ENCODE data around the gene HDAC8. TPM values are rescaled to one million over a fixed set of nuclear protein-coding genes. Genes with fewer than 3 reads are reported as not detected.

Gene HDAC8
- total RNA-seq, 1 experiment from 2014 or later, result 26.2 TPM

- H3K36me3 Mint-ChIP-seq (ENCODE audit: insufficient read depth, unreplicated experiment), result no peaks in the 10 kb centered on the region
- DNase-seq, result no peak
- Histone ChIP-seq H3K36me3 (ENCODE audit: control insufficient read depth, insufficient read depth, low read length) (no peaks in the 10 kb centered on the region), H3K27me3 (replicated peaks; ENCODE audit: control insufficient read depth, insufficient read depth, low read length) (no peaks in the 10 kb centered on the region), H3K4me3 (ENCODE audit: low read depth, low read length) (no peak overlapping the region), H3K4me1 (no peaks in the 10 kb centered on the region), H3K9me3 (no peaks in the 10 kb centered on the region)
- BruUV-seq (replicated peaks), result no TSS peak
- H3K9me3 Mint-ChIP-seq (ENCODE audit: unreplicated experiment), result no peaks in the 10 kb centered on the region
- POLR2A ChIA-PET, result no interaction called here
- H3K27me3 Mint-ChIP-seq (ENCODE audit: insufficient read depth, unreplicated experiment), result no peaks in the 10 kb centered on the region
- H3K4me1 Mint-ChIP-seq (ENCODE audit: low read depth, unreplicated experiment), result no peaks in the 10 kb centered on the region
- intact Hi-C loops (cut with micrococcal nuclease; ENCODE audit: unreplicated experiment), result no loop called here
- TF ChIP-seq CTCF (IDR thresholded peaks at IDR 0.05; ENCODE audit: insufficient read depth in 1 of 2, low read depth in 1 of 2, low read length in 1 of 2, severe bottlenecking in 1 of 2, unreplicated experiment in 1 of 2), result no peak
- no peak overlapping the region for H3K27ac Mint-ChIP-seq (ENCODE audit: unreplicated experiment)
- no peak overlapping the region for H3K4me3 Mint-ChIP-seq (ENCODE audit: unreplicated experiment)
- CTCF ChIA-PET, result no interaction called here
Observed at GRCh38 chrX:72371405-72371804, 201.2 kb downstream of the HDAC8 start.

- no peak for DNase-seq
- no peaks in the 10 kb centered on the region for H3K9me3 Mint-ChIP-seq (ENCODE audit: unreplicated experiment)
Observed at GRCh38 chrX:72368796-72369195, 203.8 kb downstream of the HDAC8 start.

GRCh38 chrX:72367516-72367915 is 205.1 kb downstream of the HDAC8 start:
- CTCF ChIA-PET, result interaction anchor here (0.7 kb wide), 1 partner anchor 456 kb away, joined by 3 read pairs; no protein-coding TSS in a partner anchor
- Mint-ChIP-seq H3K4me1 (ENCODE audit: low read depth, unreplicated experiment) (no peaks in the 10 kb centered on the region), H3K36me3 (ENCODE audit: insufficient read depth, unreplicated experiment) (no peaks in the 10 kb centered on the region), H3K27me3 (ENCODE audit: insufficient read depth, unreplicated experiment) (no peaks in the 10 kb centered on the region), H3K4me3 (ENCODE audit: unreplicated experiment) (no peak overlapping the region), H3K27ac (ENCODE audit: unreplicated experiment) (no peak overlapping the region), H3K9me3 (ENCODE audit: unreplicated experiment) (no peaks in the 10 kb centered on the region)
- no peaks in the 10 kb centered on the region for H3K9me3 ChIP-seq
- intact Hi-C loops (cut with micrococcal nuclease; ENCODE audit: unreplicated experiment), result no loop called here
- no peaks in the 10 kb centered on the region for H3K4me1 ChIP-seq
- no peak for TF ChIP-seq CTCF (IDR thresholded peaks at IDR 0.05; ENCODE audit: insufficient read depth in 1 of 2, low read depth in 1 of 2, low read length in 1 of 2, severe bottlenecking in 1 of 2, unreplicated experiment in 1 of 2)
- POLR2A ChIA-PET, result no interaction called here
- BruUV-seq (replicated peaks), result no TSS peak
- no peak for DNase-seq
- no peaks in the 10 kb centered on the region for H3K27me3 ChIP-seq (replicated peaks; ENCODE audit: control insufficient read depth, insufficient read depth, low read length)
- H3K4me3 ChIP-seq (ENCODE audit: low read depth, low read length), result no peak overlapping the region
- H3K36me3 ChIP-seq (ENCODE audit: control insufficient read depth, insufficient read depth, low read length), result no peaks in the 10 kb centered on the region

More at GRCh38 chrX:72368796-72369195, 203.8 kb downstream of the HDAC8 start:
- intact Hi-C loops (cut with micrococcal nuclease; ENCODE audit: unreplicated experiment), result no loop called here
- no peak overlapping the region for H3K4me3 Mint-ChIP-seq (ENCODE audit: unreplicated experiment)
- H3K36me3 ChIP-seq (ENCODE audit: control insufficient read depth, insufficient read depth, low read length), result no peaks in the 10 kb centered on the region
- no peaks in the 10 kb centered on the region for H3K9me3 ChIP-seq
- no peak overlapping the region for H3K4me3 ChIP-seq (ENCODE audit: low read depth, low read length)
- CTCF ChIA-PET, result no interaction called here
- no peaks in the 10 kb centered on the region for H3K27me3 ChIP-seq (replicated peaks; ENCODE audit: control insufficient read depth, insufficient read depth, low read length)
- H3K27ac Mint-ChIP-seq (ENCODE audit: unreplicated experiment), result no peak overlapping the region
- no peaks in the 10 kb centered on the region for H3K27me3 Mint-ChIP-seq (ENCODE audit: insufficient read depth, unreplicated experiment)
- POLR2A ChIA-PET, result no interaction called here
- no peaks in the 10 kb centered on the region for H3K4me1 Mint-ChIP-seq (ENCODE audit: low read depth, unreplicated experiment)
- no peaks in the 10 kb centered on the region for H3K36me3 Mint-ChIP-seq (ENCODE audit: insufficient read depth, unreplicated experiment)
- no peaks in the 10 kb centered on the region for H3K4me1 ChIP-seq
- no peak for TF ChIP-seq CTCF (IDR thresholded peaks at IDR 0.05; ENCODE audit: insufficient read depth in 1 of 2, low read depth in 1 of 2, low read length in 1 of 2, severe bottlenecking in 1 of 2, unreplicated experiment in 1 of 2)
- BruUV-seq (replicated peaks), result no TSS peak

All from Caco-2 (cell line).